ENCODE measurements around the gene KCNH2. TPM values are rescaled to one million over a fixed set of nuclear protein-coding genes. Genes with fewer than 3 reads are reported as not detected.

The KCNH2 gene
- total RNA-seq, 4 donors from 2014 or later: 0.22 TPM; not detected in 3

DNA sequence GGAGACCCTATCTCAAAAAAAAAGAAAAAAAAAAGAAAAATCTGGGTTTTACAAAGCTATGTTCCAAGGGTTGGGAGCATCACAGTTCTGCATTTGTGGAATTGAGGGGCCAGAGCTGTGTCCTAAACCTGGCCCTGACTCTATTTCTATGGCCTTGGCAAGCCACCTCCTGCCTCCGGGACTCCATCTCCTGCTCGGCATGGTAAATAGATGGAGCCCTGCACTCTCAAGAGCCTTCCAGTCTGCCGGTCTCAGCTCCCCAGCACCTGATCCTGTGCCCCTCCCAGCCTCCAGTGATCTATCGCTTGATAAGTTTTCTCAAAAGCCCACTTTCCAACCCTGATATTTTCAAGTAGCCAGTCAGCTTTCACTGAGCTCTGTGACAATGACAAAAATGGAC lies 43.0 kb downstream of the KCNH2 start:
- no peak for TF ChIP-seq CTCF (IDR thresholded peaks at IDR 0.05; ENCODE audit: low read depth)

- TF ChIP-seq CTCF (IDR thresholded peaks at IDR 0.05; ENCODE audit: low read depth): no peak
Observed at GRCh38 chr7:150934045-150934766, 43.9 kb downstream of the KCNH2 start.

DNA sequence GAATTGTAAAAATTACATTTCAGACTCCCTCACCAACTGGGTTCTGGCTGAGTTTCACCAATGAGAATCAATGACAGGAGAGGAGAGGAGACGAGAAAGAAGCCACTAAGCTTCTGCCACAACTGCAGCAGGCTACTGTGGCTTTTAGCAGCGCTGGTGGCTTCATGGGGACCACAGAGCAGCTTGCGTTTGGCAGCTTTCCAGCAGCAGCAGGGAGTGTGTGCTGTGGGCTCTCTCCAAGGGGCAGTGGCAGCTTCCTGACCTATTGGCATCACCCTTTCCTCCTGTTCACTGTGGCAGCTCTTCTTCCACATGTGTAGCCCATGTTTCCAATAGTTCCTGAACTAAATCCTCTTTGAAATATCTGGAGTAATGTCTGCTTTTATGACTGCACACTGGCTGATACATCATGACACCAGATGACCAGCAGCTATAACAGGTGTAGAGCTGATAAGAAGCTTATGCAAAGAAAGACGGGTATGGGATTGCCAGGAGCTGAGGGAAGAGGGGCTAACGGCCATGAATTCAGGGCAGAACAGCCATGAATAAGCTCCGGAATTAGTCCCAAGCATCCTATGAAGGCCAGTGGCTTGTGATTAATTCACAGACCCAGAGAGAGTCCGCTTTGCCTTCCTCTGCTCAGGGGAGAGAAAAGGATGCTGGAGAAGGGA lies 46.8 kb downstream of the KCNH2 start:
- TF ChIP-seq CTCF (IDR thresholded peaks at IDR 0.05; ENCODE audit: low read depth): no peak

- no peak for TF ChIP-seq CTCF (IDR thresholded peaks at IDR 0.05; ENCODE audit: low read depth)
Observed at GRCh38 chr7:150928541-150928940, 49.6 kb downstream of the KCNH2 start.

DNA sequence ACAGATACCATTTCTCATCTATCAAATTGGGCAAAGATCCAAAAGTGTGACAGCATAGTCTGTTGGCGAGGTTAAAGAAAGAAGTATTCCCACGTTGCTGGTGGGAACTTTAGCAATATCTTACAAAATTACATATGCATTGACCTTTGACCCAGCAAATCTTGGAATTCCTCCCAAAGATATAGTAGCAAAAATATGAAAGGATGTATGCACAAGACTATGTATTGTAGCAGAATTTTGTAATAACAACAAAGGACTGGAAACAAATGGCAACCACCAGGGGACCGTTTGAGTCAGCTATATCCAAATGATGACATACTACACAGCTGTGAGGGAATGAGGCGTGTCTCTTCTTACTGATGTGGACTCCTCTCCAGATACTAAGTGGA lies 50.2 kb downstream of the KCNH2 start:
- no peak for TF ChIP-seq CTCF (IDR thresholded peaks at IDR 0.05; ENCODE audit: low read depth)

DNA sequence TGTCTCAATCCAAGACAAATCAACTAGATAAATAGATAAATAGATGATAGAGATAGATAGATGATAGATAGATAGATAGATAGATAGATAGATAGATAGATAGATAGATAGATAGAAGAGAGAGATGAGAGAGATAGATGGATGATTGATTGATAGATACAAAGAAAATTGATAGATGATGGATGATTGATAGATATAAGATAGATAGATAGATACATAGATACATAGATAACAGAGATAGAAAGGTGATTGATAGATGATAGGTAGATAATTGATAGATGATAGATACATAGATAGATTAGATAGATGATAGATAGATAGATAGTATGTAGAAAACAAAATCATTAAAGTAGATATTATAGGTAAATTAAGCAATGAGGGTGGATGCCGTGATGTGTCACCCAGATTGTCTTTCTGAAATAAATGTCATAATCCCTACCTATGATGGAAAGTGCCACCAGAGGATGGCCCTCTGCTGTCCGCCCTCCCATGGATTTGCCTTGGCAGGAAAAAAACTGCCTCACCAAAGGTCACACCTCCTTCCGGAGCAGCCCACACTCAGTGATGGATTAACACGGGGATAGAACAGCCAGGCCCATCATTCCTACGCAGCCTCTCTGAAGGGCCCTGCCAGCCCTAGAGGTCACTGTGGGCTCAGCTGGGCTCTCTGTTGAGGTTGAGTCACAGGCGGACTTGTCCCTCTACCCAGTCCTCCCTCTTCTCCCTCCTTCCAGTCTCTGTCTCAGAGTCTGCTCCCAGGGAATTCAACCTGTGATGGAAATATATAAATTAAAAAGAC lies 50.8 kb downstream of the KCNH2 start:
- no peak for TF ChIP-seq CTCF (IDR thresholded peaks at IDR 0.05; ENCODE audit: low read depth)

DNA sequence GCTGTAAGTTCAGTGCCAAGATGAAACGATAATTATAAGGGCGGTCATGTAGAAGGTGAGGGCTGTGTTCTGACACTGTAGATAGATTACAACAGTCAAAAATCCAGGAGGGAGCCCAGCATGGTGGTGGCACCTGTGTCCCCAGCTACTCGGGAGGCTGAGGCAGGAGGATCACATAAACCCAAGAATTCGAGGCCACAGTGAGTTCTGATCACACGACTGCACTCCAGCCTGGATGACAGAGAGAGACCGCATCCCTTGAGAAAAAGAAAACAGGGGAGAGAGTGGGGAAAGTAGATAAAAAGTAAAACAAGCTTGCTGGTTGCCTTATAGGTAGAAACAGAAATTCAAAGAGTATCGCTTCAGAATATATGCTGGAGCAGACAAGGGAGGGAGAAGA lies 52.1 kb downstream of the KCNH2 start:
- no peak for TF ChIP-seq CTCF (IDR thresholded peaks at IDR 0.05; ENCODE audit: low read depth)

All from subcutaneous adipose tissue (tissue), 4 donors.